ENCODE results near the gene QDPR.

The QDPR gene

DNA sequence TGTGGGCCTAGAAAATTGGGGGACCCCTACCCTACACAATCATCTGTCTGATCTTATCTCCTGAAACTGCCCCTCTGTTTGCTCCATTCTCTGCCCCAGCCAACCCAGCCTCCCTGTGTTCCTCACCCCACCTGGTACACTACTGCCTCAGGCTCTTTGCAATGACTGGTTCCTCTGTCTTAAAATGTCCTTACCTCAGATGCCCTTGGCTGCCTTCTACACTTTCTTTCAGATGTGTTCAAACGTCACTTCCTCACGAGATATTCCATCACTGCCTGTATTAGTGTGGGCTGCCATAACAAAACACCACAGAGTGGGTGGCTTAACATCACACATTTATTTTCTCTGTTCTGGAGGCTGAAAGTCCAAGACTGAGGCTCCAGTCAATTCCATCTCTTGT, 29.2 kb downstream of the QDPR start:
- Histone ChIP-seq H3K4me3 (no peak overlapping the region), H3K27ac (no peak overlapping the region)
- TF ChIP-seq CTCF (IDR thresholded peaks at IDR 0.05) = no peak
- DNase-seq (ENCODE audit: low spot score) = no peak

- no peak overlapping the region for H3K27ac ChIP-seq
- no peak for DNase-seq (ENCODE audit: low spot score)
- no peak for TF ChIP-seq CTCF (IDR thresholded peaks at IDR 0.05)
Observed at GRCh38 chr4:17480955-17481354, 30.9 kb downstream of the QDPR start.

GRCh38 chr4:17480210-17480927, 31.5 kb downstream of the QDPR start:
- DNase-seq (ENCODE audit: low spot score) = no peak
- no peak overlapping the region for H3K27ac ChIP-seq
- H3K4me3 ChIP-seq = no peak overlapping the region
- TF ChIP-seq CTCF (IDR thresholded peaks at IDR 0.05) = no peak

More at GRCh38 chr4:17480955-17481354, 30.9 kb downstream of the QDPR start:
- no peak overlapping the region for H3K4me3 ChIP-seq

- no peak for TF ChIP-seq CTCF (IDR thresholded peaks at IDR 0.05)
- H3K4me3 ChIP-seq = no peak overlapping the region
- no peak for DNase-seq (ENCODE audit: low spot score)
- H3K27ac ChIP-seq = no peak overlapping the region
Observed at GRCh38 chr4:17477774-17478472, 34.0 kb downstream of the QDPR start.

DNA sequence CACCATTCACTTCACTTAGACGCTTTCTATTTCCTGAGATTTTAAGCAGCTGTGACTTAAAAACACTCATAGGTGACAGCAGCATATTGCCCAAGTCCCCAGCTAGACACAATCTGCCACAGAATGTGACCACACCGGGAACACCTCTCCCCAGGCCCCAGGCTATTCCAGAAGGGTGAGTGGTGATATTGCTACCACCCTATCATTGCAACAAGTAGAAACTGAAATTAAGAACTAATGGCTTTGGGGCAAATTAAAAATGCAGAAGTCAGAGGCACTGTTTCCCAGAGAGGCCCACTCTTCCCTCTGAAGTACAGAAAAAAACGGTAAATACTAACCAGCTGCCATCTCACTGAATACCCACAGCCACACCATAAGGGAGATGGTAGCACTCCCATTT, 35.0 kb downstream of the QDPR start:
- DNase-seq (ENCODE audit: low spot score) = no peak
- Histone ChIP-seq H3K27ac (no peak overlapping the region), H3K4me3 (no peak overlapping the region)
- TF ChIP-seq CTCF (IDR thresholded peaks at IDR 0.05) = no peak

DNA sequence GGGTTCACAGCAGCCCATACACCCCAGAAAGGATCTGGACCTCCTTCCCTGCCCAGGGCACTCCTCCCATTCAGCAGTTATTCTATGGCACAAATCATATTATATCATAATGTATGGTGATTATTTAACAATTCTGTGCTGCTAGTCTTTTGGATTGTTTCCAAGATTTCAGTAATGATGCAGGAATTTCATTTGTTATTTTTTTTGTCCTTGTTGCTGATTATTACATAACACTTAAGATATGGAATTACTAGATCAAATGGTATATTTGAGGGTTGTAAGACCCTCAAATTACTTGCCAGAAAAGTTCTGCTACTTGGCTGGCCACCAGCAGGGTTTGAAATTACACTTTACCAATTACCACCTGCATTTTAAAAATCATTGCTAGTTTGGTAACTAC, 36.4 kb downstream of the QDPR start:
- no peak for TF ChIP-seq CTCF (IDR thresholded peaks at IDR 0.05)
- Histone ChIP-seq H3K27ac (no peak overlapping the region), H3K4me3 (no peak overlapping the region)
- DNase-seq (ENCODE audit: low spot score) = no peak

All from coronary artery (tissue), 2 donors.